Ascending aorta (tissue), 2 donors: ENCODE data around the gene NFRKB. TPM values are rescaled to one million over a fixed set of nuclear protein-coding genes. Genes with fewer than 3 reads are reported as not detected.

Experiments used
- DNase-seq, 2 donors: peaks; one replicate each; pipeline ENCODE4 v3.0.0-alpha.2; 2019; ENCODE audit warnings: low spot score in 2 of 2
- H3K27ac ChIP-seq, 2 donors: fragments of 200-600 bp; sonication (generic); one replicate each; pipeline ENCODE4 v1.5.1; 2016 to 2017; ENCODE audit warnings: mild to moderate bottlenecking in 1 of 2
- H3K27me3 ChIP-seq: fragments of 200-600 bp; sonication (generic); one replicate; pipeline ENCODE4 v1.5.1; 2017
- H3K36me3 ChIP-seq, 2 donors: fragments of 200-600 bp; sonication (generic); one replicate each; pipeline ENCODE4 v1.5.1; 2016
- H3K4me1 ChIP-seq, 2 donors: fragments of 200-600 bp; sonication (generic); one replicate each; pipeline ENCODE4 v1.5.1; 2016 to 2017; ENCODE audit warnings: mild to moderate bottlenecking in 1 of 2
- H3K4me3 ChIP-seq, 2 donors: fragments of 200-600 bp; sonication (generic); one replicate each; pipeline ENCODE4 v1.5.1; 2016 to 2017; ENCODE audit warnings: mild to moderate bottlenecking in 1 of 2
- H3K9me3 ChIP-seq, 2 donors: fragments of 200-600 bp; sonication (generic); one replicate each; pipeline ENCODE4 v1.5.1; 2016
- CTCF ChIP-seq, 3 experiments: fragments of 200-600 bp in 2 of 3; fragments of 450-650 bp in 1 of 3; sonication (generic) in 2 of 3; IDR thresholded peaks; one replicate each; pipeline ENCODE4 v1.5.1; 2016 to 2019; ENCODE audit warnings: antibody characterized with exemption in 3 of 3, mild to moderate bottlenecking in 1 of 3, moderate library complexity in 1 of 3
- intact Hi-C: fragments of 100-400 bp; cut with DNase I; formaldehyde crosslinking; loops from one replicate; pipeline ENCODE4 v1.15.1; 2023
- total RNA-seq: library from RNA; depleted of rRNA; stranded (reverse); fragments of >200 nt; gene quantifications from one replicate; pipeline ENCODE4 v1.1.0, GENCODE V29; 2016

NFRKB gene
- total RNA-seq, 1 donor from 2014 or later: 6.9 TPM

GRCh38 chr11:129894278-129895125 is 876 bp downstream of the NFRKB start:
- TF ChIP-seq CTCF (IDR thresholded peaks at IDR 0.05): no peak
- intact Hi-C loops: loop anchor here (2.0 to 10.0 kb wide), 4 partner anchors 108 to 1020 kb away; partner anchors contain the start of genes APLP2, PRDM10, SNX19 and ZBTB44
- Histone ChIP-seq H3K4me1 (peaks cover 0 to 9% of the 10 kb centered on the region in 2 donors), H3K27me3 (no peaks in the 10 kb centered on the region), H3K27ac (peak overlapping the region; percentile 60 to 78), H3K4me3 (peak overlapping the region; percentile 94 to 96), H3K36me3 (peaks cover 9 to 34% of the 10 kb centered on the region in 2 donors), H3K9me3 (no peaks in the 10 kb centered on the region)
- no peak for DNase-seq

- Histone ChIP-seq H3K9me3 (no peaks in the 10 kb centered on the region), H3K4me1 (no peaks in the 10 kb centered on the region), H3K27ac (no peak overlapping the region), H3K4me3 (no peak overlapping the region), H3K27me3 (no peaks in the 10 kb centered on the region), H3K36me3 (peaks cover 67 to 93% of the 10 kb centered on the region in 2 donors)
- no peak for TF ChIP-seq CTCF (IDR thresholded peaks at IDR 0.05)
- no peak for DNase-seq
- intact Hi-C loops: no loop called here
These were observed 6.9 kb downstream of the NFRKB start for GRCh38 chr11:129888451-129888850.

GRCh38 chr11:129885381-129885780 is 10.0 kb downstream of the NFRKB start:
- DNase-seq: no peak
- Histone ChIP-seq H3K27me3 (no peaks in the 10 kb centered on the region), H3K4me1 (no peaks in the 10 kb centered on the region), H3K27ac (no peak overlapping the region), H3K36me3 (peaks cover 92 to 97% of the 10 kb centered on the region in 2 donors), H3K9me3 (no peaks in the 10 kb centered on the region), H3K4me3 (no peak overlapping the region)
- TF ChIP-seq CTCF (IDR thresholded peaks at IDR 0.05): no peak
- intact Hi-C loops: no loop called here

- H3K4me3 ChIP-seq: no peak overlapping the region
- H3K4me1 ChIP-seq: no peaks in the 10 kb centered on the region
- no peak for DNase-seq
- H3K27me3 ChIP-seq: no peaks in the 10 kb centered on the region
- peaks cover 89 to 99% of the 10 kb centered on the region in 2 donors for H3K36me3 ChIP-seq
- no peaks in the 10 kb centered on the region for H3K9me3 ChIP-seq
- TF ChIP-seq CTCF (IDR thresholded peaks at IDR 0.05): no peak
- intact Hi-C loops: no loop called here
- H3K27ac ChIP-seq: no peak overlapping the region
These were observed 10.8 kb downstream of the NFRKB start for GRCh38 chr11:129884581-129884980.

GRCh38 chr11:129881570-129882170 is 13.7 kb downstream of the NFRKB start:
- no peaks in the 10 kb centered on the region for H3K27me3 ChIP-seq
- H3K4me3 ChIP-seq: no peak overlapping the region
- peak in 2 of 3 experiments; percentile 10 to 13 for TF ChIP-seq CTCF (IDR thresholded peaks at IDR 0.05)
- no peaks in the 10 kb centered on the region for H3K4me1 ChIP-seq
- no peak overlapping the region for H3K27ac ChIP-seq
- no peaks in the 10 kb centered on the region for H3K9me3 ChIP-seq
- no peak for DNase-seq
- intact Hi-C loops: no loop called here
- H3K36me3 ChIP-seq: peaks cover 85 to 99% of the 10 kb centered on the region in 2 donors
